Iris pigment epithelial cell (primary cell): Measurements from ENCODE around the gene NAA60.
"Not testable (repeated sequence)": the region's sequence is repeated elsewhere in the genome, so short reads cannot be mapped to it uniquely, and the experiment has no call there.

ENCODE experiments used
- DNase-seq: peaks from one replicate; pipeline ENCODE4 v3.0.0-alpha.2; 2011; ENCODE audit warnings: low read depth

The NAA60 gene

DNA sequence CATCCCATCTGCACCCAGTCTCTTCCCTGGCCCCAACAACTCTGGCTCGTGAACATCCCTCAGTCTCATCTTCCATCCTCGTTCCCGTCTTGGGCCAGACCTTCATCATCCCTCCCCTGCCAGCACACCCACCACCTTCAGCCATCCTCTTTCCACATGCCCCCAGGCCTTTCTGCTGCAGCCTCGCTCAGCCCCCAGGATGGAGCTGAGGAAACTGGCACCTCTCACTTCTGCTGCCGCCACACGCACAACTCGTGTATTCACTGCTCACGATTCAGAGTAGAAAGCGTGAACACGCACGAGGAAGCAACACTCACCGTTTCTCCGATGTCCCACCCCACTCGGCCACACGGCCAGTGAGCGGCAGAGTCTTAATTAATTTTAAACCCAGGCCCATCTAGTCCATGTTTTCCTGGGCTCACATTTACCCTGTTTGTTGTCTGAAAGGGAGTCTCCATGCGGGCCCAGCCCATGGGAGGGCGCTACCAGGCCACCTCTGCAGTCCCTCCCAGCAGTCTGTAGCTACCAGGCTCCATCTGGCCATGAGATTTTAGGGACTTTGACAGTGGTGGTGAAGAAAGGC lies 39.3 kb downstream of the NAA60 start:
- no peak for DNase-seq

DNA sequence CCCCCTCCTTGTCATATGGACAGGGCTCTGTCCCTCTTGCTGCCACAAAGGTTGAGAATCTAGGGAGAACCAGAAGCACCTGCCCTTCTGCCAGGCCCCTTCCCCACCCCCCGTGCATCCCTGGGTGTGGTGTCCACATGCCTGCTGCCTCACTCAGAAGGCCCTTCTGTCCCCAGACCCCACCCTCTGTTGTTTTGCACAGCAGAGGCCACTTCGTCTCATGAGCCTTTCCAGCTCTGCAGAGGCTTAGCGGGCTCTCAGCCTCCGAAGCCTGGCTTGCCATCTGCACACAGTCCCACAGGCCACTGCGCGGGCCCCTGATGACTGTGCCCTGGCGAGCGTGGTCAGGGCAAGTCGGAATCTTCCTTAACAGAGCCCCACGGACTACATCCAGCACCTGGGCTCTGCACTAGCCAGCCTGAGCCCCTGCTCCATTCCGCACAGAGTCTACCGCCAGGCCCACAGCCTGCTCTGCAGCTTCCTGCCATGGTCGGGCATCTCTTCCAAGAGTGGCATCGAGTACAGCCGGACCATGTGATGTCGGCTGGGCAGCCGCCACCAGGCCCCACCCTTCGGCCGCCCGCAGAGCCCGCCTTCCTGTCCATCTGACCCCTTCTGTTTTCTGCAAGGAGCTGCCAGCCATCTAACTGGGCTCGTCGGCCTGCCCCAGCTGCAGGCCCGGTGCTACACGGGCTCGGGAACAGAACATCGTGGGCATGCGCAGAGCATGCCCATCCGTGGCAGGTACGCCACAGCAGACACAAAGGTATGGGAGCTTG lies 41.0 kb downstream of the NAA60 start:
- no peak for DNase-seq

DNA sequence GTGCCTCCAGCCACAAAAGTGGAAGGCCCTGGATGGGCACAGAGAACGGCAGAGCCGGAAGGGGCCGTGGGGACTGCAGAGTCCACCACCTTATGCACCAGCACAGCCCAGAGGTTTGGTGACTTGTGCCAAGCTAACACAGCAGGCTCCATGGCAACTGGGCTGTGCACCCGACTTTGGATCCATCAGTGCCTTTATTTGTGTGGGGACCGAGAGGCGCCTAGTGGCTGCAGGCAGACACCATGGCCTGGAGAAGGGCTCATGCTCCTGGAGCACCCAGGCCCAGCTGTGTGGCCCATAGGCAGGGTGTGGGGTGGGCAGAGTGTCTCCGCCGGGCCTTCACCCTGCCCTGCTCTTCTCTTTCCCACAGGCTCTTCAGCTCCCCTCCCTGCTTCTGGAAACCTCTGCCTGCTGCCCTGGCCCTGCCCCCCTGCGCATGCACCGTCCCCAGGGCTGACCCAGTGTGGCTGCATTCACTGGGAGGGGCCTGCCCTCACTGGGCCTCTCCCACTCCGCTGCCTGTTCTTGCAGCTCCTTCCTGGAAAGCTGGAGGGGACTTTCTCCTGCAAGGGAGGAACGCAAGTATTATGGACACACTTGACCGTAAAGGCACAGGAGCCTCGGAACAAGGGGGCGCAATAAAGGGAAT lies 41.7 kb downstream of the NAA60 start:
- no peak for DNase-seq

DNA sequence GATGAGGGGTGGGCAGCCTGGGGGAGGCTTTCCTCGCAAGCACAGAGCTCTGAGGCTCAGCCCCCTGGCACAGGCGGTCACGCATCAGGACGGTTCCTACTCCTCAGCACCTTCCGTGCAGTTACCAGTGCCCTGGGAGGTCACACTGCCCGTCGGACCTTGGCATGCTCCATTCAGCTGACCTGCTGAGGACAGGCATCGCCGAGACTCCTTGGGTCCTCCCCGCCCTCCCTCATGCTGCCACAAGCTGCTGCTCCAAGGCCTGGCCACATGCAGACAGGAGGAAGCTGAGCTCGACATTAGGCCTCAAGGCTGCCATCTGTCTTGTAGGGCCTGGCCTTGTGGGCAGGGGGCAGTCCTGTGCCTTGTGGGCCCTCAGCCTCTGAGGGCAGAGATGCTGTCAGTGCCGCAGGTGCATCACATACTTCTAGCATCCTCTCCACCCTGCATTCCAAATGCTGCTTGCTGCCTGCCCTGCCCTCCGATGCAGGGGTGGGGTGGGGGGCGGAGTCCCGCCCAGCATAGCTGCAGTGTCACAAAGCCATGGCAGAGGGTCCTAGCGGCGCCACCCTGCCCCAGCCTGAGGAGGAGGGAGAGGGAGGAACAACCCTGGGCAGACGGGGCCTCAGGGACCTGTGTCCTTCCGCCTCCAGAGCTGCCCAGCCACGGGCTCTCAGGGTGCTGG lies 42.5 kb downstream of the NAA60 start:
- no peak for DNase-seq

DNA sequence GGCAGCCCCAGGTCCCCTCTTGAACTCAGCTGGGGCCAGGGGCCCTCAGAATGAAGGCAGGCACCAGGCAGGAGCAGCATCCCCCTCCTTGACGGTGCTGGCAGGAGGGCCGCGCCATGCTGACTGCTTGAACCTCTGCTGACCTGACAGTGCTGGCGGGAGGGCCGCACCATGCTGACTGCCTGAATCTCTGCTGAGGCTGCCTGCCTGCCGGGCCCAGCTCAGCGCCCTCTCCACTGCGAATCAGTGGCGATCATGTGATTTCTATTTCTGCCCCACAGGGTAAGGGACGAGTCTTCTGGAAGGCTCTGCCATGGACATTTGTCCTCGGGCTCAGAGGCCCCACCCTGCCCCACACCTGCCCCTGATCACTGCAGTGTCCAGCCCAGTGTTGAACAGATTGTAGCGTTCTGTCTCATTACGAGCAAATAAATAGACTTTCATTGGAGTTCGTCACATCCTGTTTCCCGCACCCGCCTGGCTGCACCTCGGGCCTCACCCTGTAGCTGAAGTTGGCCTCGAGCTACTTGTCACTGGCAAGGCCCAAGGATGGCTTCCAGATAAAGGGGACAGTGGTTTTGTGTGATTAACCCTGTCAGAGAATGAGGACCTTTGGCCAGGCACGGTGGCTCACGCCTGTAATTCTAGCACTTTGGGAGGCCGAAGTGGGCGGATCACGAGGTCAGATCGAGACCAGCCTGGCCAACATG lies 43.2 kb downstream of the NAA60 start:
- no peak for DNase-seq

DNA sequence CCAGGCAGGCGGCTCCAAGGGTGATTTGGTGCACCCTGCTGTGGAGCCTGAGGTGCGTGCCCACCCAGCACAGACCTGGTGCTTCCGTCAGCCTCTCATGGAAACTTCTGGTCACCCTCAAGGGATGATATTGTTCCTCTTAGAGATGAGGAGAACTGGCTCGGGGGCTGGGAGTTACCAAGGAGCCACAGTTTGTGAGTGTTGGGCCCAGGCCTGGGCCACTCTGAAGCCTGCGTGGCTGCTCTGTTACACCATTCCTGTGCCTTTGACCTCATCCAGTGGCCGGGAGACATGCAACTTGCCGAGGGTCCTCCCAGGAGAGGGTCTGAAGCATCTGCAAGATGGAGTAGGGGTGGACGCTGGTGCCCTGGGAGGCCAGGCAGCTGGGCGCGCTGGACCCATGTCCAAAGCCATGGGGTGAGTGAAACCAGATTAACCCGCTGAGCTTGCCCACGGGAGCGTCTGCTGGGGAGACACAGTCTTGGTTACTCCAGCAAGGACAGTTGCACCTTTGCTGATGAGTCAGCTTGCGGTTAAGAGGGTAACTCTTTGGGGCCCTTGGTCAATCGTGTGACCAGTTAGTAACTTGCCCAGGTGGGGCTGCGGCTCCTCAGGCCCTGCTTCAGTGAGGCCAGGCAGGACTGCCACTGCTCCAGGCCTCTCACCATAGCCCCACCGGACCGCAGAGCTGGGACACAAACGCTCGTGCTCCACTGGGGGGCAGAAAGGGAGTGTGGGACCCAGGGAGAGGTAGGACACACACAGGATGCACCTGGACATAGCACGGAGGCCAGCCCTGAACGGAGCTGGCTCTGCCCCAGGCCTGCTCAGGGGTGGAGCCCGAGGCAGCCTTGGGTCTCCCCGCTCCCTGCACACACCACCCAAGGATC lies 44.3 kb downstream of the NAA60 start:
- no peak for DNase-seq

DNA sequence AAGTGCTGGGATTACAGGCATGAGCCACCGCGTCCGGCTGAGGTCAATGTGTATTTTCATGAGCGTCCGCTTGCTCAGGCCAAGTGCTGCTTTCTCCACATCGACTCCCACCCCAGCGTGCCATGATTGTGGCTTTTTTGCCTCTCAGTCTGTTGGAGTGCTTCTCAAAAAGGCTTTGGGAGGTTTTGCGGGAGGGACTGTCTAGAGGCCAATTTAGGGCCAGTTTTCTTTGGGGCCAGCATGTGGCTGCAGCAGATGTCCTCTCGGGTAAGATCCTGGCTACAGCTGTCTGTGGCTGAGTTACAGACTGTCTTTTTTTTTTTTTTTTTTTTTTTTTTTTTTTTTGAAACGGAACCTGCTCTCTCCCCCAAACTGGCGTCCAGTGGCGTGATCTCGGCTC lies 45.3 kb downstream of the NAA60 start:
- no peak for DNase-seq

DNA sequence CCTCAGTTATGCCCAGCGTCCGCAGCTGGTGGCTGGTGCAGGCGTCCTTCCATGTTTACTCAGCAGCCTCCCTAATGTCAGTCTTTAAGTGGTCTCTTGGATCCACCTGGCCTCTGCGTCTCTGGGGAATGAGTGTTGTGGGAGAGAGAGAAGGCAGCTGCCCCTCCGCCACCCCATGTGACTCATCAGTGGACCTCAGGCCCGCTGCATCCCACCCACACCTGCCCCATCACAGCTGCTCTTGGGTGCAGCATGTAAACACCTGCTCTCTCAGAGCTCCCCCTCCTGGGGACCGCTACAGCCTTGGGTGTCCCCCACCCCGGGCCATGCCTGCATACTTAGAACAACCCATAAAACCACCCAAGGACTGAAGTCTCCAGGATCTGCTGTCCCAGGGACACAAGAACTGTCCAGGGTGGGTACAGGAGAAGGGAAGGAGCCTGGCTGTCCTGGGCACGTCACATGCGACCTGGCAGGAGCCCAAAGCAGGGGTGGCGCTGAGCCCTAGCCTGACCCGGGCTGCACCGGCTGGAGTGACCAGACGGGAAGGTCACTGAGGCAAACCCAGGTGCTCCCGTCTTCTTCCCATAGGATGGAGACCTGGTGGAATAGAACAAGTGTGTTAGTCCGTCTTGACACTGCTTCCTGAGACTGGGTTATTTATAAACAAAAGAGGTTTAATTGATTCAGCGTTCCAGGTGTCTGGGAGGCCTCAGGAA lies 47.6 kb downstream of the NAA60 start:
- DNase-seq = no peak

DNA sequence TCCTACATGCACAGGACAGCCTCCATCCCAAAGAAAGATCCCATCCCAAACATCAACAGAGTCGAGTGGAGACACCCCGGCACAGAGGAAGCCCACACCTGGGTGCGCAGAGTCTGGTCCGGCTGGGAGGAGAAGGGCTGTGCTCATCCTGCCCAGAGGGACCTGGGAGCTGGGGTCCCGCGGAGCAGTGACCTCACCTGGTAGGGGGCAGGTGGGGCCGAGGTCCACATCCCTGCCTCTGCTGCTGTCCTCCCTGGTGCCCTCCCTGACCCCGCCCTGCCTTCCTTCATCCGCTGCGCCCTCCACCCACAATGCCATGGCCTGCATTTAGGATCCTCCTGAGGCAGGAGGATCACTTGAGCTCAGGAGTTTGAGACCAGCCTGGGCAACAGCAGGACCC lies 48.9 kb downstream of the NAA60 start:
- DNase-seq = no peak

DNA sequence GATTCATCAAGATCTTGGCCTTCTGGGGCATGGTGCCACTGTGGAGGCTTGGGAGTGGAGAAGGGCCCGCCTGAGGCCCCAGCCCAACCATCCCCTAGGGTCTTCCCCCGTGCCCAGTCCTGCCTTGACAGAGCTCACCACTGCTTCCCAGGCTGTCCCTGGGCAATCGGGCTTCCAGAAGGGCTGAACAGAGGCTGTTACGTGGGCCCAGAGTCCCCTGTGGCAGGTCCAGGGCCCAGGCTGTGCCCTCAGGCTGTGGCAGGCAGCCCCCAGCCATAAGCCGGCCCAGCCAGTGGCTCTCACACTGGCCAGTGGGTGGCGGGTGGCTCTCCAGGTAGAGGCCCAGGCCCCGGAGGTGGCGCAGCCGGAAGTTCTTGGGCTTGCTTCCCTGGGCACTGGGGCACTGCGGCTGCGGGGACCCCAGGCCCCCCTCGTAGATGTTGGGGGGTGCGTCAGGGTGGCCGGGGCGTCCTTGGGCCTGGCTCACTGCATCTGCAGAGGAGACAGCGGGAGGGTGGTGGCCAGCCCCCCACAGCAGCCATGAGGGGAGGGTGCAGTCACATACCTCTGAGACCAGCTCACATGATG lies 51.0 kb downstream of the NAA60 start:
- DNase-seq = no peak

DNA sequence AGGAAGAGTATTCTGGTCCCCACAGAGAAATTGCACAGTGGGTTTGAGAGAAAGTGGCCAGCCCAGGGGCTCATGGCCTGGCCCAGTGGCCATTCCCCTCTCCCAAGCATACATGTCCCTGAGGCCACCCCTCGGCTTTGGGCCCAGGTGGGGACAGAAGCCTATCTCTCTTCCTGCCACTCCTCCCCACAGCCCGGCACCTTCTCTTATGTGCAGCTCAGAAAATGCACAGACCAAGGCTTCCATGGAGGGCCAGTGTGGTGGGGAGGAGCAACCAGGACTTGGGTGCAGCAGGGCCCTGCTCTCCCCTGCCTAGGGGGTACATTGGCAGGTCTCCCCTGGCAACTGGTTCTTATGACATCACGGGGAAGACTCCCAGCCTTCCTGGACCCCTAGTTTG lies 51.7 kb downstream of the NAA60 start, which contains the start of gene C16orf90:
Gene C16orf90 (minus strand): TSS at position 314 of the 400 bp plus-strand sequence. CDS start 68 bp downstream, at position 246.
- no peak for DNase-seq

DNA sequence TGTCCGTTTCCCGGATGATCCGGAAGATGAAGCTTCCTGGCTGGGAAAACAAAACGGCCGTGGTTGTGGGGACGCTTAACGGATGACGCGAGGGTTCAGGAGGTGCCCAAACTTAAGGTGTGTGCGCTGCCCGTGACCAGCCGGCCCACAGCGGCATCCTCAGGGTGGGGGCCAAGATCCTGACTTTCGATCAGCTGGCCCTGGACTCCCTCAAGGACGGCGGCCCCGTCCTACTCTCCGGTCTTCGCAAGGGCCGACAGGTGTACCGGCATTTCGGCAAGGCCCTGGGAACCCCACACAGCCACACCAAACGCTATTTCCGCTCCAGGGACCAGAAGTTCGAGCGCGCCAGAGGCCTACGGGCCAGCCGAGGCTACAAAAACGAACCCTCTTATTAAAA lies 52.9 kb downstream of the NAA60 start:
- DNase-seq = no peak

DNA sequence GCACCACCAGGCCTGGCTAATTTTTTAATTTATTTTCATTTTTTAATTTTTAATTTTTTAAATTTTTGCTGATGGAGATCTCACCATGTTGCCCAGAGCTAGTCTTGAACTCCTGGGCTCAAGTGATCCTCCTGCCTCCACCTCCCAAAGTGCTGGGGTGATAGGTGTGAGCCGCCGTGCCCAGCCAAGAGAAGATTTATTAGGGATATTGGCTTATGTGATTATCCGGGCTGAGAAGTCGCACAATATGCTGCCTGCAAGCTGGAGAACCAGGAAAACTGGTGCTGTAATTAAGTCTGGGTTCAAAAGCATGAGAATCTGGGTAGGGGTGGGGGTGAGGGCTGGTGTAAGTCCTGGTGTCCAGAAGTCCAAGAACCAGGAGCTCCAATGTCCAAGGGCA lies 54.3 kb downstream of the NAA60 start:
- DNase-seq = no peak

DNA sequence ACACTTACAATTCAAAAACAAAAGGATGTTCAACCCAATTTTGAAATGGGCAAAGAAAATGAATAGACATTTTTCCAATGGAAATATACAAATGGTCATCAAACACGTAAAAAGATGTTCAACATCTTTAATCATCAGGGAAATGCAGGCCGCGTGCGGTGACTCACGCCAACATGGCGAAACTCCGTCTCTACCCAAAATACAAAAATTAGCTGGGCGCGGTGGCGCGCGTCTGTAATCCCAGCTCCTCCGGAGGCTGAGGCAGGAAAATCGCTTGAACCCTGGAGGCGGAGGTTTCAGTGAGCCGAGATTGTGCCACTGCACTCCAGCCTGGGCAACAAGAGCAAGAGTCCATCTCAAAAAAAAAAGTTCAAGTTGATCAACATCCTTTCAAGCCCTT lies 55.5 kb downstream of the NAA60 start:
- DNase-seq = no peak

DNA sequence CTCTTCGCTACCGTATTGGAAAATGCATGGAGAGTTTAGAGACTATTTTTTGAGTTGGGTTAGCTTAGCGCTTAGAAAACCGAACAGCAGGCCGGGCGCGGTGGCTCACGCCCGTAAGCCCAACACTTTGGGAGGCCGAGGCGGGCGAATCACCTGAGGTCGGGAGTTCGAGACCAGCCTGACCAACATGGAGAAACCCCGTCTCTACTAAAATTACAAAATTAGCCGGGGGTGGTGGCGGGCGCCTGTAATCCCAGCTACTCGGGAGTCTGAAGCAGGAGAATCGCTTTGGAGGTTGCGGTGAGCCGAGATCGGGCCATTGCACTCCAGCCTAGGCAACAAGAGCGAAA lies 57.9 kb downstream of the NAA60 start:
- DNase-seq = not testable (repeated sequence)

DNA sequence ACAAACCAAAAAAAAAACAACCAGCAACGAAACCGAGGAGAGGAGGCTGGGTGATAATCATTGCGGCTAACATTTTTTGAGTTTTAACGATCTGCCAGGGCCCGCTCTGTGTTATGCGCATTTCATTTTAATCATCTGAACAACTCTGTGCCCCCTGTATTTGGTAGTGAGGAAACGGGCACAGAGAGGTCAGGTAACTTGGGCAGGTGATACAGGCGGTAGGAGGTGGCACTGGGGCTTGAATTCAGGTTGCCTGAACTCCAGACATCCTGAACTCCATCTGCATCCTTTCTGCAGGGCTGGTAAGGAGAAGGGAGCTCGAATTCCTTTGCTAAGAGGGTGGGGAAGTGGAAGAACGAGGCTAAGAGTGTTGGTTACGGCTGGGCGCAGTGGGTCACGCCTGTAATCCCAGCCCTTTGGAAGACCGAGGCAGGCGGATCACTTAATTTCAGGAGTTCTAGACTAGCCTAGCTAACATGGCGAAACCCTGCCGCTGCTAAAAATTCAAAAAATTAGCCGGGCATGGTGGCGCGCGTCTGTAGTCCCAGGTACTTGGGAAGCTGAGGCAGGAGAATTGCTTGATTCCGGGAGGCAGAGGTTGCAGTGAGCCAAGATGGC lies 58.4 kb downstream of the NAA60 start:
- DNase-seq = no peak

DNA sequence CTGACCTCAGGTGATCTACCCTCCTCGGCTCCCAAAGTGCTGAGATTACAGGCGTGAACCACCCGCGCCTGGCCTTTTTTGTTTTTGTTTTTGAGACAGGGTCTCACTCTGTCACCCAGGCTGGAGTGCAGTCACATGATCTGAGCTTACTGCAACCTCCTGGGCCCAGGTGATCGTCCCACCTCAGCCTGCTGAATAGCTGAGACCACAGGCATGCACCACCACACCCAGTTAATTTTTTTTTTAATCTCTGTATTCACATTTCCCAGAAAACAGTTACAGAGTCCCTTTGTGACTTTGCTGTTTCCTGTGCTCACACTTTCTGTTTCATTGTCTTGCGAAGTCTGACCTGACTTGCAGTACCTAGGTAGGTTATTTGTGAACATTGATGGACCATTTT lies 60.0 kb downstream of the NAA60 start:
- DNase-seq = no peak

DNA sequence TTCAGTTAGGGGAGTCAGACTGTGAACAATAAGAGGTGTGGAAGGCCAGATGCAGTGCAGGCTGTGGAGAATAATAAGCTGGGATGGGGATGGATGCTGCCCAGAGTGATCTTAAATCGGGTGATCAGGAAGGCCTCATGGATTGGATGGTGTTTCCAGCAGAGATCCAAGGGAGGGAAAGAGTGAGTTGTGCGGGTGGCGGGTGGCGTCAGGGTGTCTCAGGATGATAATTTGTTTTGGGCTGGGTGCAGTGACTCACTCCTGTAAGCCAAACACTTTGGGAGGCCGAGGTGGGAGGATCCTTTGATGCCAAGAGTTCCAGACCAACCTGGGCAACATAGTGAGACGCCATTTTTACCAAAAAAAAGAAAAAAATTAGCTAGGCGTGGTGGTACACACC lies 65.3 kb downstream of the NAA60 start:
- no peak for DNase-seq

DNA sequence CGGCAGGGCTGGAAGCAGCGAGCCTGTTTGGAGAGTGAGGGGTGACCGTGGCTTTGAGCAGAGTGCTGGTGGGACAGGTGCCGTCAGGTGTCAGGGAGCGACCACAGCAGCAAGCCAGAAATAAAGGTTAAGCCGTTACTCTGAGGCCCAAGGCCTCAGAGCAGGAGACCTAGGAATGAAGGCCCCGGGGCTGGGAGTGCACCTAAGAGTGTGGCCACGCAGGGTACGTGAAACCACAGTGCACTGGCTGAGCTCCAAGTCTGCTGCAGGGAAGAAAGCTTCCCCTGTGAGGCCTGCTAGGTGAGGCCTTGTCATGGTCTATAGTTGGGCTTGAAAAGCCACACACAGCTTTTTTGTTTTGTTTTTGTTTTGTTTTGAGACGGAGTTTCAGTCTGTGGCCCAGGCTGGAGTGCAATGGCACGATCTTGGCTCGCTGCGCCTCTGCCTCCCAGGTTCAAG lies 66.0 kb downstream of the NAA60 start:
- DNase-seq = peak; percentile 50

DNA sequence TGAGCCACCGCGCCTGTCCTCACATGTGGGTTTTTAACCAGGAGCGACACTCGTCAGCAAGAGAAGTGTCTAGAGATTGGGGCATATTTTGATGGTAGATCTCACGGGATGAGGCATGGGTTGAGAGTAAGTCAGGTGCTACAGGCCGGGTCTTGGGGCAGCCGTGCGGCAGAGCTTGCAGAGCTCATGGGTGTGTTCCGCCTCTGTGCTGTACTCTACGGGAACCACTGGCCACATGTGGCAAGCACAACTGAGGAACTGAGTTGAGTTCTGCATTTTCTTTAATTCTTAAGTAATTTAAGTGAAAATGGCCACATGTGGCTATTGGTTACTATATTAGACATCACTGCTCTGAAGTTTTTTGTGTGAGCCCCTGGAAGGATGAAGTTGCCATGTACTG lies 66.9 kb downstream of the NAA60 start:
- DNase-seq = no peak
